NCI-H2227 (cell line): Measurements from ENCODE around the gene SORL1-AS1.

Source experiments
- DNase-seq: peaks from one replicate; lab custom pipeline; 2025; ENCODE audit not compliant: unreplicated experiment; lab: John Stamatoyannopoulos, UW

The SORL1-AS1 gene

DNA sequence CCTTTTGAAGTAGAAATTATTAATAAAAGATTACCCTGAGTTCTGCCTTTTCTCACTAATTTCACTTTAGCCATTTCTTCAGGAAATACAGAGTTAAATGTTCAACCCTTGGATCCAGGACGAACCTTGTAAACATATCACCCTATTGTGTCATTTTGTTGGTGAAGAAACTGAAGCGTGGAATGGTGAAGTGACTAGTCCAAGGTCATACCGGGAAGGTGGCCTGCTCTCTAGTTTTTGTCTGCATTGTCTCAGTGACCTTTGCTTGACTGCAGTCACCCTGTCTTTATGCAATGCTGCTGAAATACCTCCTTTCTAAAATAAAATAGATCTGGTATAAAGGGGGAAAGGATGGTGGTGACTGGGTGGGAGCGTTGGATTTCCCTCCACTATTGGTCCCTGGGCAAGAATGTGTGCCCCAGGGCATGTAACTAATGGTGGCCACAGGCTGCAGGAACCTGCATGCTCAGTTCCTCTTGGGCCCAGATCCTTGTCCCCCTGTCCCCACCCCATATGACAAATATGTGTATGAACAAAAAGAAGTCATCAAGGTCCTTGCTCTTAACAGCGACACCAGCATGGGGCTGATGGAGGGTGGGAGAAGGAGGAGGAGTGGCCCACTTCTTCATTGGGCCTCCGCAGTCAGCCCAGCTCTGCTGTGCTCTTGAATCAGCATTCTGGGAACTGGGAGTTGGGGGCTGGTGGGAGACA lies 977 bp upstream of the SORL1-AS1 start:
- DNase-seq = no peak

DNA sequence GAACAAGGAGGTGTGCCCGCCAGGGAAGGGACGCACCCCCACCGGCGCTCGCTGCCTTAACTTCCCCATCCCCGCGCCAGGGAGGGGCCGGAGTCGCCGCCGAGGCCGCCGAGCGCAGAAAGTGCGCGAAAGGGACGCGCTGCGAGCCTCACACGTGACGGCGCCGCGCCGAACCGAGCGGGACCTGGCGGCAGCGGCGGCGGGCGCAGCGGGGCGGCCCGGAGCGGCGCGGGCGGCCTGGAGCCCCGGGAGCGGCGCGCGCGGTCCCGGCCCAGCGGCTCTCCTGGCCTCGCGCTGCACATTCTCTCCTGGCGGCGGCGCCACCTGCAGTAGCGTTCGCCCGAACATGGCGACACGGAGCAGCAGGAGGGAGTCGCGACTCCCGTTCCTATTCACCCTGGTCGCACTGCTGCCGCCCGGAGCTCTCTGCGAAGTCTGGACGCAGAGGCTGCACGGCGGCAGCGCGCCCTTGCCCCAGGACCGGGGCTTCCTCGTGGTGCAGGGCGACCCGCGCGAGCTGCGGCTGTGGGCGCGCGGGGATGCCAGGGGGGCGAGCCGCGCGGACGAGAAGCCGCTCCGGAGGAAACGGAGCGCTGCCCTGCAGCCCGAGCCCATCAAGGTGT lies 670 bp downstream of the SORL1-AS1 start, which contains the start of gene SORL1:
TSS of gene SORL1 (plus strand) at position 329 of the 623 bp plus-strand sequence. CDS start at position 347, 18 bp downstream.
- DNase-seq = peak; percentile 80

DNA sequence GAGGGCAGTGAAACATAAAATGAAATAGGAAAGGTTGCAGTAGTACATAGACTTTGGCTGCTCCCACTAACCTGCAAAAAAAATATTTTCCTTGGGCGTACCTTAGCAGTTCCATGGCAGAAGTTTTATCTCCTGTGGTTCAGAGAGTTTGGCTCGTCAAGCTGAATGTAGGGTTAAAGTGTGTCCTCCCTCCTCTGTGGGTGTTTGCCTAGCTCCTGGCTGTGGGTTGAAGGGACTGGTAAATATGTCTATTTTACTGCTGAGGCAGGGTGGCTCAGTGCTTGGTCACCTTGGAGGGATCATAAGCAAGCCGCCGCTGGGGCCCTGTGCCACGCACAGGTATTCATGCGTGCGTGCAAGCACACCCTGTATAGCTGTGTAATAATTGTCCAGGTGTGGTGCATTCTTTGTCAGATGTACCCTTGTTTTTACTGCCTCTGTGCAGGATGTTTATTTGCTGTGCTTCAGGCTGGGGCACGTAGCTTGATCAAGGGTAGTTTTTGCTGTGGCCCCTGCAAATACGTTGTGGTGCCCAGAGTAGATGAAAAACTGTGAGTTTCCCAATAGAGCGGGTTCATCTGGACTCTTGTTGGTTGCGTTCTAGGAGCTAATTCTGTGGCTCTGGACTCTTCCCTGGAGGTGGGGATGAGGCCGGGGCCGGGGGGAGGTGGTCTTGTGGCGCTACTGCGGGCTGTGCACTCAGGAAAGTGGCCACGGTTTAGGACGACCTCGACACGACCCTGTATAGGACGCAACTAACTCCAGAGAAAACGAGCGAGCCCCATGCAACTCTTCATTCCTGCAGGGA lies 1.4 kb downstream of the SORL1-AS1 start:
- DNase-seq = no peak

DNA sequence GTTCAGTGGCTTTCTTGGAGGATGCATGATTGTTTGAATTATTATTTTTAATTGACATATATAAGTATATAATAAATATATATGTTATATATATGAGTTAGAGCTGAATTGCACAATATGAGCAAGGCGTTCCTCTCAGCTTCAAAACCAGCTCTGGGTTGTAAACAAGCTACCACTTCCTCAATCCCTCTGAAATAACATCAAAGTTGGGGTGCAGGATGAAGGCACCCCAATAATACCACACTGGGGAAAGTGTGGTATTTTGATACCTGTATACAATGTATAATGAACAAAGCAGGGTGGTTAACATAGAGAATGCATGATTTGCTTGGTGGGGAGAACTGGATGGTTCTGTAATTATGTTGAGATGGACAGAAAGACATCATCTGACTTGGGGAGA lies 2.4 kb downstream of the SORL1-AS1 start:
- no peak for DNase-seq

DNA sequence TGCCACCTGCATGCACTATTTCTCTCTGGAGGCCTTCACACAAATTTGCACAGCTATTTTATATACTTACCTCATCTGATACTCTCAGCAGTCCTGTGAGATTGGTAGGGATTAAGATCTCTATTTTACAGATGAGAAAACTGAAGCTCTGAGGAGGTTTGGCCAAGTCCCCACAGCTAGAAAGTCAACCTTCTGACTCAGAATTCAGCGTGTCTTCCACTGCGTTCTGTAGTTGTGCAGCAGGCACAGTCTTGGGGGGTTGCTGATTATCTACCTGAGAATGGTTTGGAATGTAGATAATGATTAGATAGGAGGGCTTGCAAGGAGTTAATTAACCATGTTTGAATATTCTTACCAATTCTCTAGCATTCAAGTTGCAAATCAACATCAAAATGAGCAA lies 3.1 kb downstream of the SORL1-AS1 start:
- DNase-seq = no peak

DNA sequence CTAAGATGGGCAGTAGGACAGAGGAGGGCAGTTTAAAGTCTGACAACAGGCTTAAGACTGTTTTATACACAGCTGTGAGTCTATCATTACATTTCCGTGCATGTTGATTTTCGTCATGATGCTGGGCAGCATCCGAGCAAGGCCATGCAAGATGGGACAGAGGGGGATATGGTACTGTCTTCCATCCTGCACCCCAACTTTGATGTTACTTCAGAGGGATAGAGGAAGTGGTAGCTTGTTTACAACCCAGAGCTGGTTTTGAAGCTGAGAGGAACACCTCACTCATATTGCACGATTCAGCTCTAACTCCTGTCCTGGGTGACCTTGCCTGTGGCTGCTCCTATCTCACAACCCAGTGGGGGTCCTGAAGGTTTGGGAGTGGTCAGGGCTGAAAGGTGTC lies 3.6 kb downstream of the SORL1-AS1 start:
- no peak for DNase-seq

DNA sequence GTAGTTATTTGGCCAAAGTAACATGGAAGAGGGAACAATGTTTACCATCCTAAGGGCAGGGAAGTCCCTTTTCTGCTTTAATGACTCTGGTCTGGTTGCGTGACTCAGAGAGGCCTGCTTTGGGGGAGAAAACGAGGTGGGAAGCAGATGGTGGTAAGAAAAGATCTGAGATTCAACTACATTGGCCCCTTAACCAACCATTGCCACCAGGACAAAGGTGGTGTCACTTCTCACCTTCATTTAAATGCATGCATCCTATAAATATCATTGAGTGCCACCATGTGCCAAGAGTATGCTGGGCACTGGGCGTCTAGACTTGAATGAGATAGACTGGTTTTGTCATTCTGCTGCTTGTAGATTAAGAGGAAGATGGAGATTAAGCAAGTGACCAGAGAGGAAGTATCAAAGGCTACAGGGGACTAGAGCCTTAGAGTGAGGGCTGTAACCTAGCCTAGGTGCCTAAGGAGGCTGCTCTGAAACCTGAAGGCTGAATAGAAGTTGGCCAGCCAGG lies 4.3 kb downstream of the SORL1-AS1 start:
- no peak for DNase-seq

DNA sequence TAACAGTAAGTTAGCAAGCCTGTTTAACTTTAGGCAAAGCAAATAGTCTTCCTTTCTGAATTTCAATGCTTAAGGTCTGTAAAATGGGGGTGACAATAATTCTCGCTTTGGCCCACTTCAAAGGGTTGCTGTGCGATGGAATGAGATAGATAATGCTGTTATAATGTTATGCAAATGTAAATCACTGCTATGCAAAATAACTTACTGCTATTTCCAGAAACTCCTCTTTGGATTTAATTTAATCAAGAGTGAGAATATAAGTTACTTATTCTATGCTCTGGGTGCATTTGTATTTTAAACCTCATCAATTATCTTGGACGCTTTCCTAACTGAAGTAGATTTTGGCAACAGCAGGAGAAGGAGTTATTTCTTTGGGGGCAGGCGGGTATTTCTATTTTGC lies 4.8 kb downstream of the SORL1-AS1 start:
- DNase-seq = no peak

DNA sequence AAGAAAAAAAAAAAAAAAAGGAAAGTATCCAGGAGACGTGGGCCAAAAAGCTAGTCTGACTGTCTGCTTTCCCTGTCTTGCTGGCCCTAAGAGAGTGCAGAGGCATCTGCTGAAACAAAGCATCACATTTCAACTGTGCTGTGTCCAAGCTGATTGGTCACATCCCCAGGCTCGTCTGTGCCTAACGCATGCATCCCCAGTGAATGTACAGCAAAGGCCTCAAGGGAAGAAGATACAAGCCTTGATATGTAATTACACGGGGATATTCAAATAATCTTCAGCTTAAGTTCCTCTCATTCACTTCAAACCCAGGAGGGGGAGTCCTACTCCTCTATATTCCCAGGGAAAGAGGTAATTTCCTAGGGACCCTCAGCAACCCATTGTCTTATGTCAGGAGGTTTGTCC lies 6.0 kb downstream of the SORL1-AS1 start:
- DNase-seq = no peak

DNA sequence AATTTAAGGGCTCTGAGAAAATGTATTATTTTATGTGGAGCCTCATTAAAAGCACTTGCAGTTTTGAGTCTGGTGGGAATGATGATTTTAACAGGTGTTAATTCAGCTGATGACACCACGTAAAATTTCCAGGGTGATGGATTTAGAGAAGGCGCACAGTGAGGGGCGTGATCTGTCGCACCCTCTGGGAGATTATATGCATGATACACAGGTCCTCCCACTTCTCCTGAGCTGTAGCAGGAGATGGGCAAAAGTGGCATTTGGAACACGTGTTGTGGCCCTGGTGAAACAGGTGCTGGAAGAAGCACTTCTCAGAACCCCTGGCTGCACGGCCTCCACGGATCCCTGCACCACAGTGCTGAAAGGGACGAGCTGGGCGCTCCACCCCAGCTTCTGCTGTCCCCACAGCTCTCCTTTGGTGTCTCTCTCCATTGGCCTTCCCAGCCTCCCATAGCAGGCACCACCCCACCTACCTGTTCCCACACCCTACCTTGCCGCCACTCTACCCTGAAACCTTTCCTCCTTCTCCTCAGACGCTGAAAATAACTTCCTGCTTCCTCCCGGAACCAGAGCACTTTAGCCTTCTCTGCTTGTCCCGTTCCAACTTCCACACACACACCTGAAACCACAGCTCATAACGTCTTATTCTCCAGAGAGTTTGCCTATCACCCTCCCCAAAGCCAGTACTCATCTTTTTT lies 7.5 kb downstream of the SORL1-AS1 start:
- DNase-seq = no peak

DNA sequence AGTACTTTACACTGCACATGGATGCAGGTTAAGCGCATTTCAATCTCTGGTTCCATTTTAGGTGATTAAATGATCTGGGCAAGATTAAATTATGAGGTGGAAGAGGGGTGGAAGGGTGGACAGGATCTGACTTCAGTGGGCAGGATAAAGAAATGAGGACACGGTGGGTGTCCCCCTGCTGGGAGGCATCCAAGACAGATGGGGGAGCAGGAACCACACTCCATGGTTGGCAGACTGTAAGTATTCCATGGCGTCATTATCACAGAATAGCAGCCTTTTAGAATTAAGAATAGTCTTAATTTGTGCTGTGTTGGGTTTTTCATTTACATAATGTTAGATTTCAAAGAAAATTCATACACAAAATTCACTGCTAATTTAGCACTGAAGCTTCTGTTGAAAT lies 8.2 kb downstream of the SORL1-AS1 start:
- no peak for DNase-seq

DNA sequence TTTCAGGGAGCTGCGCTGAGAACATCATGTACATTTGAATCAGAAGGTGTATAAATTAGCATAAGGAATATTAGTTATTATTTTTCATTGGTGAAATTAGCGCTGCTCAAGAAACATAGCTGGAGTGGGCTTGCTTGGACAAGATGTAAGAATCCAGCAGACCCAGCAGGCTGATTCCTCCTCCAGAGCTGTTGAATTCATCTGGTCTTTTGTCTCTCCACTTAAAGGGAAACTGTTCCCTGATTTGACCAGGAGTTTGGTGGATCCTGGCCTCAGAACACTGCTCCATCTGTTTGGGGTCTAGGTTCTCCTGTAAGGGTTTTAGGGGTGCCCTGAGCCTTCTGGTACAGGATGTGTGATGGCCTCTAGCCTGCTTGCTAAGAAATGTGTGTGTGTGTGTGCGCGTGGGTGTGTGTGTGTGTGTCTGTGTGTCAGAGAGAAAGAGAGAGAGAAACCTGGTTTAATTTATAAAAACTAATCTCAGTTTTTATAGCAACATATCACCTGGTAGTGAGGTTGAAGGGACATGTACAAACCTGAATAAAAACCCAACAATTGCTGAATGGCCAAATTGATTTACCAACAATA lies 9.0 kb downstream of the SORL1-AS1 start:
- no peak for DNase-seq

DNA sequence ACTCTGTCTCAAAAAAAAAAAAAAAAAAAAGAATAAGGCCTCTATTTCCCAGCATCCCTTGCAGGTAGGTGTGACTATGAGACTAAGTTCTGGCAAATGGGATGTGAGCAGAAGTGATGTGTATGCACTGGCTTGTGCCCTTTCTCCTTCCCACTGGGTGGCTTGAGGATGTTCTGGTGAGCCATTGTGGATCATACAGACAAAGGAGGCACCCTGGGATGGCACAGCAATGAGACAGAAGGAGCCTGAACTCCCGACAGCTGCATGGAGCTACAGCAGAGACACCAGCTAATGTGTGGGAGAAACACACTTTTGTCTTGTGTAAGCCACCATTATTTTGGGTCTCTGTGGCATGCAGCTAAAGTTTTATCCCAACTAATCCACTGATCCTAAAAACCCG lies 11.2 kb downstream of the SORL1-AS1 start:
- DNase-seq = no peak

DNA sequence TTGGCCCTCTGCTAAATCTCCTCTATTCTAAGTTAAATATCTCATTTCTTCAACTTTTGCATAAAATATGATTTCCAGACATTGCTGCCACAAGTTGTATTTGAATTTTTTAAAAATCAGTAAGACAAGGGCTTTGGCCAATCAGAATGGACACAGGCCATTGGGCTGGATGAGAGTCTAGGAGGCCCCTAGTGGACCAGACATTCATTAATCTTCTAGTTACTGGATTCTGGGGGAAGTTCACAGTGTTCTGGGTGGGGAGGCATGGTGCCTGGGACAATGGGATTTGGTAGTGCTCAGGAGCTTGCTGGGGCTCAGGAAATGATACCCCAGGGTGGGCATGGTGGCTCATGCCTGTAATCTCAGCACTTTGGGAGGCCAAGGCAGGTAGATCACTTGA lies 13.0 kb downstream of the SORL1-AS1 start:
- no peak for DNase-seq

DNA sequence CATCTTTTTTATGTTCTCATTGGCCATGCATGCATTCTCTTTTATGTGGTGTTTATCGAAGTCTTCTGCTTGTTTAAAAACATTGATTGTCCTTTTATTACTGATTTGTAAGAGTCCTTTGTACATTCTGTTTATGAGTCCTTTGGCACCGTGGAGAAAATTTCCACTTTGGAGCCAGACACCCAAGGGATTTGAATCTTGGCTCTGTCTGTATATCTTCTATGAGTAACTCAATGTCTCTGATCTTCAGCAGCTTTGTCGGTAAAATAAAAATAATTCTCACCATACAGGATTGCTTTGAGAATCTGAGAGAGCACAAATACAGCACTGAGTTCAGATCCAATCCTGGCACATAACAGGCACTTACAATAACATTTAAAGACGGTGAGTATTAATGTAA lies 13.4 kb downstream of the SORL1-AS1 start:
- DNase-seq = no peak

DNA sequence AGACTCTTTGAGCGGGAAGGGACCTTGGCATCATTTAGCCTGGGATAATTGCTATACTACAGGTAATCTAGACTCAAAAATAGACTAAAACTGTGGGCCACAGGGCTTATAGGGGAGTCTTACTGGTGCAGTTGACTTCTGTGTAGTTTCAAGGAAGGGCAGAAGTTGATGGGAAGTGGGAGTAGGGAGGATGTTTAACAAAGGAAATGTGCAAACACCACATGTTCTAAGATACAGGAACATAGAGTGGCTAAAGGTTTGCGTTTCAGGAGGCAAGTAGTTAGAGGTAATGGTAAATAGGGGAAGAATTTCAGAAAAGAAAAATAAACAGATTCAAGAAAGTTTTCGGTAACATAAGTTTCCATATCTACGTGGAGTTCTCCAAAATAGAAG lies 15.1 kb downstream of the SORL1-AS1 start:
- DNase-seq = no peak

DNA sequence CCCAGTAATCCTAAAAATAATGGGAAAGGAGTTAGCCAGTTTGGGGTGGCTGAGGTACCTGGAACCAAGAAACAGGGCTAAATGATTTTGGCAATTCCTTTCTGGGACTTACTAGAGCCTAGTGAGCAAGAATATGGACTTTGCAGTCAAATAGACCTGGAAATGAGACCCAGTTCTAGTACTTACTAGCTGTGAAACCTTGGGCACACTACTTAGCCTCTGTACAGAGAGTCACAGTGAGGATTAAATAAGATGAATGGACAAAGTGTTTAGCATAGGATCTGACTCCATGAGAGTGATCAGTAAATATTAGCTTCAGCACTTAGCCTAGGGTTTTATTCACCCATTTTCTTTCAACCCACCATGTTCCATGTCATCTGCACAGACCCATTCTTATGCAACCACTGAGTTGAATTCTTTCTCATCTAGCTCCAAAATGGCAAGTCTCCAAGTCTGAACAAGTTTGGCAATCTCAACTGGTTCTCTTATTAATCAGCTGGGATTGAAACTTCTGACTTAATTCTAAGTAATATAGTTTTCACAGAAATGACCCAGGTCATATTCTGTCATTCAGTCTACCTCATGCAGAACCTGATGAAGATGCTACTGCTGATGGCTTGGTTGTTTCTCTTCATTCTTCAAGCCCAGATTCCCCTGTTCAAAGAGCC lies 15.6 kb downstream of the SORL1-AS1 start:
- no peak for DNase-seq

DNA sequence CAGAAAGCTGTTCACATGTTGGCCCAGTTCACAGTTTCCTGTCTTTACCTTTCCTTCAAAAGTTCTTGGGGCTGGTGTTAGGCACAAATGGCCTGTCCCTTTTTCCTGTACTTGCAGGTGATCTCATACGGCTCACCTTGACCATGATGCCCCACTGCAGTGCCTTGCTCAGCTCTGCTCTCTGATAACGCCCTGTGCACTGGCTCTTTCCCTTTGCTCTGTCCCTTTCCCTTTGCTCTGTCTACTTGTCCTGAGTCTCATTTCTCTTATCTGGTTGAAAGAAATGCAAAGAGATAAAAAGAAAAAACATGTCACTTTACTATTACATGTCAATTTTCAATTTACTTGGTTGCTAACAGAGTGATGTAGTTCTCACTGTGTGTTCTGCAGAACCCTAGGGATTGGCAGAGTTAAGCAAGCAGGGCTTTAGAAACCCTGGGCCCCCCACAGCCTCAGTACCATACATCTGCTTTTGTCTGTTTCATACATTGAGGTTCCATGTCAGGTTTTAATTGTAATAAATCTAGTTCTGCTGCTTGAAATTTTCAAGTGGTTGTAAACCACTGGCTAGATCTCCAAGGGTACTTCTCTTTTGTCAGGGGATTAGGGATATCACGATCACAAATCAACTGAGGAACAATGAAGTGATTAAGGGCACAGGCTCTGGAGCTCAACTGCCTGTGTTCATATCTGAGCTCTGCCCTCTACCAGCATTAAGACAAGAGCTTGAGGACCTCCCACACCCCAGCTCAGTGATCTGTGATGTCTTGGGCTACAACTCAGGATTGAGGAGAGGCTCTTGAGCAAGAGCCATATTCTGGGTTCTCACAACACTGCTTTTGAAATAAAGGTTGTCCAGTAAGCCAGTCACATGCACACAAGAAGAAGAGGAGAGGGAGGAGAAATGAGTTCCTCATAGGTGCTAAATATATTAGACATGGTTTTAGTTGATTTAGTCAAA lies 16.9 kb downstream of the SORL1-AS1 start:
- DNase-seq = no peak

DNA sequence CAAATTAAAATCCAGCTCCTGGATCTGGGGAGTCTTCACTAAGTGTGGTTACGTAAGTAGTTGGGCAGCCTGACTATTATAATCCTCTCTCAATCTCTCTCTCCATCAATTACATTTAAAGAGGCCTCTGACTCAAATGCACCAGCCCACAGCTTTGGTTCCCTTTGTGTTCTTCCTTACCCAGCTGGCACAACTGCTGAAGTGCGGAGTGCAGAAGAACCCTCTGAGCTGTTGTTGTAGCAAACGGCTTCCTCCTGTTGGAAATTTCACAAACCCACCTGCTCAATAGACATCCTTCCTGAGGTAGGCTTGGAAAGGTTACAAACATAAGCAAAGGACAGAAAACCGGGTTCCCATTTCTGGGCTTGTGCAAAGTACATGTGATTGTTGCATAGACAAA lies 17.6 kb downstream of the SORL1-AS1 start:
- peak; percentile 7 for DNase-seq
